ENCODE measurements around the gene AIDA.

The AIDA gene

DNA sequence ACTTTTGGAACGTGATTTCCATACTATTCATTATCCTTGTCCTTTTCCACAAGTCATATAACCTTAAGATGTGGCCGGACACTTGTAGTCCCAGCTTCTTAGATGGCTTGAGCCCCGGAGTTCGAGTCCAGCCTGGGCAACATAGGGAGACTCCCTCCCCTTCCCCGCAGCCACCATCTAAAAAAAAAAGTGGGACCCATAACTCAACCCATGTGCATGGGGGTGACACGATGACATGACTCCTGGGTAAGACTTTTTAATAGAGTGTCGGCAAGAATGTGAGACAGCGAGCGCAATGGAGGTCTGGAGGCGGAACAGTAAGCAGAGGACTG, 68.7 kb downstream of the AIDA start:
- DNase-seq, result peak; percentile 17

DNA sequence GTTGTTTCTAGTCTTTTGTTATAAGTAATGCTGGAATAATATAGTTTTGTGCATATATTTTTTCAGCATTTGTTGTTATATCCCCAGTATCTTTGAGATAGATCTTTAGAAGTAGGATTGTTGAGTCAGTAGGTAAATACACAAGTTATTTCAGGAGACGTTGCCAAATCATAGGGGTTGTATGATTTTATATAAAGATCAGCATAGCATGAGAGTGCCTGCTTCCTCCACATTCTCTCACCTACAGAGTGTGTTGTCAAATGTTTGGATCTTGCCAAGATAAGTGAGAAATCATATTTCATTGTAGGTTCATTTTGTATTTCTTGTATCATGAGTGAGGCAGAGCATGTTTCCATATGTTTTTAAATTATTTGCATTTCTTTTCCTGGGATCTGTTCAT, 69.8 kb downstream of the AIDA start:
- no peak for DNase-seq

DNA sequence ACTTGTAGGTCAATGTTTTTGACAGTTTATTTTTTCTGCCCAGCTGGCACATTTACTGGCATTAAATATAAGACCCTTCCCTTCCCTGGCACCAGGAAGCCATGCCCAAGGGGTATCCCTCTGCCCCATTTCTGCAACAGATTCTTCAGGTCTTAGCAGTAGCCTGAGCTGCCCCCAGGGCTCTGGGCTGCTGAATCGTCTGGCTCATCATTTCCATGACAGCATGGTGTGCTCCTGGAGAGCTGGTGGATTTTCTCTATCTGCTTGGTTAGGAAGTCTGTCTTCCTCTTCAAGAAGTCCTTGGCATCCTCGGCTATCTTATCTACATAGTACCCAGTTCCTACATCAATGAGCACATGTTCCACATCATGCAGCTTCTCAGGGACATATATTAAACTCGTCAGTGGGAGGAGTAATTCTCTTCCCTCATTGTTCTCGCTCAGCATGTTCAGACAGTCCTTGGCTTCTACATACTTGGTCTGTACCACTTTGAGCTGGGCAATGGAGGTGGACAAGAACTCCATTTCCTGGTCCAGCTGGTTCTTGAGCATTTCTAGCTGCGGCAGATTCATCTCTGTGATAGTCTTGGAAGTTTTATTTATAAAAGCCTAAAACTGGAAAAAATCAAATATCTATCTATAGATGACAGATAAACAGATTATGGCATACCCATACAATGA, 70.9 kb downstream of the AIDA start:
- DNase-seq, result no peak

DNA sequence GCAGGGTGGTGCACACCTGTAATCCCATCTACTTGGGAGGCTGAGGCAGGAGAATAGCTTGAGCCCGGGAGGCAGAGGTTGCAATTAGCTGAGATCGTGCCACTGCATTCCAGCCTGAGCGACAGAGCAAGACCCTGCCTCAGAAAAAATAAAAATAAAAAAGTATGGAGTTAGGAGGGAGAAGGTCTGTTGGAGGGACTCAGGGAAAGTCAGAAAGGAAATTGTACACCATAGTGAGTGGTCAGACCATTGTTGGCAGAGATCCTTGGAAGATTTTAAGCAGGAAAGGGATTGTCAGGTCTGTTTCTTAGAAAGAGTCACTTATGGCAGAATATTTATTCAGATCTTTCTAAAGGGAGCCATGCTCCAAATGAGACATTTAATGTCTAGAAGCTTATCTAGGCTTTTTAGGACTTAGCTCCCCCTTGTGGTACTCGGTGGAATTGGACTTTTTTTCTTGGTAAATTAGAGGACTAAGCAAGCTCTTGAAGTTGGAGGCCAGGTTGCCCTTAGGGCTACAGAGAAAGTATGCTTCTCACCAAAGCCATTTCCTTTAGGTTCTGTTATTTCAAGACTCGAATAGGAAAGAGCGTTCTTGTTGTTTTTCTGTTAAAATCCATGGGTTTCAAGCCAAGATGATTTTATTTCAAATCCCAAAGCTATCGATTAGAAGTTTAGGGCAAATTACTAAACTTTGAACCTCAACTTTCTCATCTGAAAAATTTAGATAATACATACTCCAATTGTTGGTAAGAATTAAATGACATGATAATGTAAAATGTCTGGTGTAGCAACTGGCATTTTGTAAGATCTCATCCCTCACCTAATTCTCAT, 77.9 kb downstream of the AIDA start:
- peak; percentile 76 for DNase-seq

DNA sequence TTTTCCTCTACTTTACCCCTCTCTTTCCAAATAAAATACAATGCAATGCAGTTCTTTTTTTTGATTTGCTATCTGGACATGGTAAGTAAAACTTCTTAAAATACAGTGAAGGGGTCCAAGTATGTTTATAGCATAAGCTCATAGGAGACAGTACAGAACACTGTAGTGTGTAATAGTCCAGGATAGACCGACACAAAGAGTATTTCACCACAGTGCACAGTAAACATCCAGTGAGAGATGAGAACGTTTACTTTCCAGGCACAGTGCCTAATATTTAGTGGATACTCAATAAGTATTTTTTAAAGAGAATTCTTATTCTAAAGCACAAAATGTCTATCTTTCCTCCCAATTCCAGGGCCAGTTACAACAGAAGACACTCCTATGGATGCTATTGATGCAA, 79.5 kb downstream of the AIDA start:
- DNase-seq, result no peak

DNA sequence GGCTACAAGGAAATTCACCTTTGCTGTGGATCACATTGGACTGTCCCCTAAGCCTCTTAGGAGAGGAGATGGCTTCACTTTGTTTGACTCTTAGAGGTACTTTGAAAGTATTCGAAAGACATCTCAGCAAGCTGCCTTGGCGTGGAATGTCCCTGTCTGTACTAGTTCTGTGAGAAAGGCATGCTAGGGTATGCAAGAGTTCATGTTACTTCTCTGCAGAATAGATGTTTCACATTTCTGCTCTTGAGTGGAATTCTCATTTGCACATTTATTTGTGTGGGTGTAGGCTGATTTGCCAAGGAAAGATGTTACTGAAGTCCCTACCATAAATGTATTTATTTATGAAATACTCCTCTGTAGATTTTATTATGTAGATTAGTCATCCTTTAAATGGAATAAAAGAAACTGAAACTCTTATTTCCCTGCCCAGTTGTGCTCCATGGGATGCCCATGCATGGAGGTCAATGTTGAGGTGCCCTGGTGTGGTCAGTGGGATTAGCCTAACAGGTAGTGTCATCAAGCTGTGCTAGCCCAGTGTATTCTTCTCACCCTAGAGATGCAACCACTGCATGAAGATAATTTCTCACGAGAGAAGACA, 80.6 kb downstream of the AIDA start:
- DNase-seq, result no peak

DNA sequence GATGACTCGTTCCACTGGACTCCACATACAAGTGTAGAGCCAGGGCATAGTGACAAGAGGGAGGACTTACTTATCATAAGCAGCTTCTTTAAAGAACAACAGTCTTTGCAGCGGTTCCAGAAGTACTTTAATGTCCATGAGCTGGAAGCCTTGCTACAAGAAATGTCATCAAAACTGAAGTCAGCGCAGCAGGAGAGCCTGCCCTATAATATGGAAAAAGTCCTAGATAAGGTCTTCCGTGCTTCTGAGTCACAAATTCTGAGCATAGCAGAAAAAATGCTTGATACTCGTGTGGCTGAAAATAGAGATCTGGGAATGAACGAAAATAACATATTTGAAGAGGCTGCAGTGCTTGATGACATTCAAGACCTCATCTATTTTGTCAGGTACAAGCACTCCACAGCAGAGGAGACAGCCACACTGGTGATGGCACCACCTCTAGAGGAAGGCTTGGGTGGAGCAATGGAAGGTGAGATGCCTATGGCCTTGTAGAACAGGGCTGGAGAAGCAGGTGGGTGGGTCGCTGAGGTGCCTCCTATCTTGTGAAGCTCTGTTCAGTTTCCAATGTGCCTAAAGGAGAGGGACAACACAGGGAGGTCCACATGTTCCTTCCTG, 82.3 kb downstream of the AIDA start:
- no peak for DNase-seq

DNA sequence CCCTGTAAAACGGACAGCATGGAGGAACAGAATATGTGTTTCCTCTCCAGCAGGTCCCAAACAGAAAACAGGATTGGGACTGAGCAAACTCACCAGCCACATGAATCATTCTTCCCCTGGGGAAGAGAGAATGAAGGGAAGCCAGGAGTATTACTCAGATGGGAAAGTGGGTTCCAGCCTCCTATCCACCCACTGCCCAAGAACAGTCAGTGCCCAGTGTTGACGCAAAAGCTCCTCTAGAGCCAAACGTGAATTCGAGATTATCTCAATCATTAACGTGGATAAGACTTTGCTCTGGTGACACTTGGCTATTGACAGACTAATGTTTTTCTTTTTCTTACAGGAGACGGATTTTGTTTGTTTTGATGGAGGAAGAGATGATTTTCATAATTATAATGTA, 85.1 kb downstream of the AIDA start:
- DNase-seq, result no peak

DNA sequence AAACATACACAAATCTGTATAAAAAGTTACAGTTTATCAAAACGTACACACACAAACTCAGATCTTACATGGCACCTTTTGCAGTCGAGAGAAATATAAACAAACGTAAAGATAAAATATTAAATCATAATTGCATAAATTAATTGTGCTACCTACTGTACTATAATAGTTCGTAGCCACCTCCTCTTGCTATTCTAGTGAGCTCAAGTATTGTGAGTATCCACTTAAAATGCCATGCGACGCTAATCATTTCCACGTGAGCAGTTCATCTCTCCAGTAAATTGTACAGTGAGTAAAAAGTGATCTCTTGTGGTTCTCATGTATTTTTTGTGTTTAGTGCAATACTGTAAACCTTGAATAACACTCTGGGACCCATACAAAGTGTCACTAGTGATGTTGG, 88.1 kb downstream of the AIDA start:
- DNase-seq, result no peak

DNA sequence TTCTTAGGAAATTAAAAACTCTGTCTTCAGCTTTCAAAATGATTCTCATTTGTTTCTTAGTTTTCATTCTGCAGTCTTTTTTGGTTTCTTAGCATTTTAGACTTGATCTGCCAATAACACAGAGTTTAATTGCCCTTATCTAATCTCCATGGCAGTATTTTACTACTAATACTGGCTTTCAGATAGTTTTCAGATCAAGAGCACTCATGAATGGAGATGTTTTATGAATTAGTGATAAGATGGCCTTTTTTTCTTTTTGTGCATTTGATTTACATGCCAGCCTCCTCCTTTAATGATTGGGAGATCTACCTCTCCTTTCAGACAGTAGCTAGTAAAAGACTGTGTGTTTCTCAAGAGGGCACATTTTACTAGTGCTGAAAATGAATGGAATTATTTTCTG, 88.8 kb downstream of the AIDA start:
- DNase-seq, result no peak

DNA sequence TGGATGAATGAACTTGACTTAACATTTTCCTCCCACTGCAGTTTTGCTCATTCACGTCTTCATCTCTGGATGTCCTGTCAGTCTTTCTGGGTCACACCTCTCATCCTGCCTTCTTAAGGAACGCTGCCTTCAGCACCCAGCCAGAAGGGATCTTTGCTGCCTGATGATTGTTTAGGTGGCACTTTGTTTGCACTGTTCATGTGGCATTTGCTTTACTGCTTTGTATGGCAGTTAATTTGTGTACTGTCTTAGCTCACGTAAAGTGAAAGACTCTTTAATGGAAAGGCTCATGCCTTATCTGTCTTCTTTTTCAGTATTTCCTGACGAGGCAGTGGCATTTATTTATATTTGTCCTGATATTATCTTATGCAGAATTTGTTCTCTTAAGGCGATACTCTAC, 89.5 kb downstream of the AIDA start:
- no peak for DNase-seq

DNA sequence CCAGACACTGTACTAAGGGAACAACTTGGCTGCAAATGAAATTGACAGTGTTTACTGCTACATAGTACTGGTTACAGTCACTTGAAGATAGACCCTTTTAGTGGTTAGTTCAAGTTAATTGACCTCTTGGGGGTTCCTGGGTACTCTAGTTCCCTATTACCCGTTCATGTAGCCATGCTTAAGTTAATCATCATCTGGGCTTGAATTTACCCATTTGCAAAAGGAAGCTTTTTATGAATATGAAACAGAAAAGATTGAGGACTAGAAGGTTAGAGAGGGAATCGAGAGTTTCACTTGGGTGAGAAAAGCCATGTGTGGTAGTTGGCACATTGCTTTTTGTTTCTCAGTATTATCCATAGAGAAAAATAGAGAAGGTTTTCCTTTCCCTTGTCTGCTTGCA, 91.7 kb downstream of the AIDA start:
- no peak for DNase-seq

DNA sequence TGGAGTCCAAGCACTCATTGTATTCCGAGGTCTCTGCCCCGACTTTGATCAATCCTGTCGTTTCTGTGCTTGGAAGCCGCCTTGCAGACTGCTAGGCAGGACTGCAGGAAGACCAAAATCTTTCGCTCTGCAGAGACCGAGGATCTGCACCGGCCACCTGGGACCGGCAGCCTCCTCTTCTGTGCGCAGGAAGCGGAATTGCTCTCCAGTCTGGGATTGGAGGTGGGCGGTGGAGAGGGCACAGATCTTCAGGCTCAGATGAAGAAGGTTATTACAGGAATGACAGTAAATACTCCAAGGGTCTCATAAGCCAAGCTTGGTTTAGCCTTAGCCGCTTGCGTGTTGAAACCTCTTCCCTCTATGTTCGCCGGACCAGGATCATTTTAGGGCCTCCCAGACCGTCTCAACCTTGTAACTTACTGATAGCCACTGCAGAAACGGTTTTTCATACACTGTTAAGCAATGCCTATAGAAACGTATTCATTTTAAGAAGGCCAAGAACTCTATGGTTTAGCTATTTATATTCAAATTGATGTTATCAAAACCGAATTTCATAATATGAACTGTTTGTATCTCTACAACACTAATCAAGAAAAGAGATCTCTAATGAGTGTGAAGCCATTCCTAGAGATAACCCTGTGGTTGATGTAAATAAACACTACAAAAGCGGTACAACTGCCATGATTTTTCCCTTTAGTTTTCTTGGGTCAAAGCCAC, 93.3 kb downstream of the AIDA start:
- DNase-seq, result no peak

Measured in NCI-H2029 (cell line).